Fibroblast of gingiva (primary cell): ENCODE data around the gene KCNH3.

Source experiments
- DNase-seq: peaks from one replicate; pipeline ENCODE4 v3.0.0-alpha.2; 2011; ENCODE audit warnings: low read depth

The KCNH3 gene

DNA sequence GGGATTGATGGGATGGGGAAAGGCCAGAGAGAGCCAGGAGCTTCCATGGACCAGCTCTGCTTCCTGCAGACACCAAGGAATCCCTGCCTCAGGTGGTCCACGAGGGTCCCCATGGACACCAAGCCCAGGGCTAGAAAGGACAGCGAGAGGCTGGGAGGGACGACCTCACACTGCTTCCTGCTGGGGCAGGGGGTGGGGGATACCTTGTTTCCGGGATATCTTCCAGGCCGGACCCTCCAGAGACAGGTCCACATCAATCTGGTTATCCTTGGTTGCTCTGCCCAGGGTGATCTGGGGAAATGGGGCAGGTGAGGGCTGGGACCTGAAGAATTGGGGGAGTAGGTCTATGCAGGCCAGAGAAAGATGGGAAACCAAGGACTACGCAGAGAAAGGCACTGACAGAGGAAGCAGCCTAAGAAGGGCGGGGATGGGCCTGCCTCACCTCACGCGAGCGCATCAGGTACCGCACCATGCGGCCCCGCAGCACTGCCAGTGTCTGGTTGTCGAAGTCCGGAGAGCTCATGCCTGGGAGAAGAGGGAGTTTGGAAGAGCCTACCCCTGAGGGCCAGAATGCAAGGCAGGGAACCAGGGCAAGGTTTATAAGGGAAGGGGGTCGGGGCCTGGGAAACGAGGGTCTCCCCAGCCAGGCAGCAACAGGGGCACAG lies 20.3 kb downstream of the KCNH3 start:
- DNase-seq = no peak

DNA sequence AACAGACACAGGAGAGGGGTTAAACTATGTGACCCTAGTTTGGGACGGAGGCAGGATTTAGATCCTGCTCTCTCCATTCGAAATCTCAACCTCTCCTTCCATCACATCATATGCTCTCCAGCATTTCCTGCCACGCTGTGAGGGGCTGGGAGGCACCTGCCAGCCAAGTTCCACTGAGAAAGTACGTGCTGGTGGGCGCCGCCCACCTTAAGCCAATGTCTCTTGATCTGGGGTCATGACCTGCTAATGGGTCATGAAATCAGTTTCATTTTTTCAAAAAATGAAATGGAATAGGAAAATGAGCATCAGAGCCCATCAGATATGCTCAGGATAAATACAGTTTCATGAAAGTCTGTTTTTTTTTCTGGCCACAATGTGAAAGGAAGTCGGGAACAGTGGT lies 21.9 kb downstream of the KCNH3 start:
- DNase-seq = no peak

DNA sequence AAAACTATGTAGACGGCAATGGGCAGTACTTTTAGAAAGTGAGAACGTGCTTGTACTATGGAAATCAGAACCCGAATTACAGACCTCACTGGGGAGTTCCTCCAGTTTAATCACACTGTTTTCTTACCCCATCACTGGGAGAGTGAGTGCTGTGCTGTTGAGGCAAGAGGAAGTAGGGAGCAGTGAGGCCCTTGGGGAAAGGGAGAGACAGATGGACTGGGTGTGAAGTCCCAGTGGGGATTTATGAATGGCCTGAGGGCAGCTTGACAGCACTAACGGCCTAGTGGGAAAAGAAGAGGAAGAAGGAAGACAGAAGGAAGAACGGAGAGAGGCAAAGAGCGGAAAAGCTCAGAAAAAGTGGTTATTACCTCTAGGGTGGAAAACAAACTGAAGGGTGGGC lies 23.4 kb downstream of the KCNH3 start:
- no peak for DNase-seq

- no peak for DNase-seq
These were observed 24.0 kb downstream of the KCNH3 start for GRCh38 chr12:49562831-49563230.

DNA sequence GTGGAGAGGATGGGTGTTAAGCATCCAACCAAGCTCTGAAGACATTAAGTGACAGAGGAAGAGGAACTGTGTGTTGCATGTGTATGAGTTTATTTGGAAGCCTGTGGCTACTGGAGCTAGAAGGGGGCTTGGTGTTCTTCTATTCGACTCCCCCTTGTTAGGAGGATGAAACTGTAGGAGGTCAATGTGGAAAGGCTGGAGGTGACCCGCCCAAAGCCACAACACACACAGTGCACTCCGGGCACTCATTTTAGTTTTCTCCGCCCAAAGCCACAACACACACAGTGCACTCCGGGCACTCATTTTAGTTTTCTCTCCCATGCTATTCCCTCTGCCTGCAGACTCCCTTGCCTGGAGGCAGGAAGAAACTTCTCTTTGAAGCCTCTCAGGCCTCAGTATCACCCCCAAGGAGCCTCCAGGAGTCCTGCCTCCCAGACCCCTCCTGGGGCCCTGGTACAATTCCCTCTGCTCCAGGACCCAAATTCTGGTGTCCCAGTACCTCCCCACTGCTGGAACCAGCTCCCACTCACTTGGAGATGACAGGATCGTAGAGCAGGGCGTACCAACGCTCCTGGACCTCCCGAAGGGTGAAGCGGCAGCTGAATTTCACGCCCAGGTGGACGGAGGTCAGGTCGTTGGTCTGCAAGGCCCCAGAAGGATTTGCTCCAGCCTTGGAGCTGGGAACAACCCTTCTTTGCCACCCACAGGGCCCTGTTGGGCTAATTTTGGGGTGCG lies 25.3 kb downstream of the KCNH3 start:
- DNase-seq = no peak

GRCh38 chr12:49564686-49565405 lies 26.0 kb downstream of the KCNH3 start:
- DNase-seq = no peak

DNA sequence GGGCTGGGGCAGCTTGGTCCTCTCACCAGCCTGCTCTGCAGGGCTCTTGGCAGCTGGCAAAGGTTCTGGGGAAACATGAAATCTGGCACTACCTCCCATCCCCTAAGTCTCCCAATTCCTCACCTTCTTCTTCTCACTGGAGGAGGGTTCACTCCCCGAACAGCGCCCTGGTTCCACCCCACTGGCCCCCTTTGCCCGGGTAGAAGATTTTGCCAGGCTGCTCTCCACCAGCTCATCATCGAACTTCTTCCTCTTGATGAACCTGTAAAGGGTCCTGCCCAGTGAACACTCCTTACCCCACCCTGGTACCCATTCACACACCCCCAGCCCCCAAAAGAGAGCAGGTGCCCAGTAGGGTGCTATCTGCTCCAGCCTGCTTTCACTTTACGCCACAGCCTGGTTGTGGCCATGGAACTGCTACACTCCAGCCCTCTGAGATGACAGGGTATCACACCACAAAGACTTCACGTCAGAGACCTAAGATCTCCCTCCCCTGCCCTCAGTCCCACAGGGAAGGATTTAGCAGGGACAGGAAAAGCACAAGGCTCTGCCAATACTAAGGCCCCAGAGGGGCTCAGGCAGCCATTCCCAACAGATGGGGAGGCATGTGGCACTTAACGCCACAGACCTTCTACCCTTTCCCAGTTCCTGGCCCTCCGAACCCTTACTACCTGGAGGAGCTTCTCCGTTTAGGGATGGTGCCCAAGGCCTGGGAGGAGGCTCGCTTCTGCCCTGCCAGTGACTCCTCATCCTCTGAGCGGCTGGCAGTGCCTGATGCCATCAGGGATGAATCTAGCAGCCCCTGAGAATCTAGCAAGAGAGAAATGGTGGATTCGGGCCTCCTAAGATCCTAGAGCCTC lies 26.8 kb downstream of the KCNH3 start:
- DNase-seq = no peak

GRCh38 chr12:49566361-49566760 lies 27.5 kb downstream of the KCNH3 start:
- DNase-seq = no peak

- no peak for DNase-seq
These were observed 28.4 kb downstream of the KCNH3 start for GRCh38 chr12:49567302-49567610.

DNA sequence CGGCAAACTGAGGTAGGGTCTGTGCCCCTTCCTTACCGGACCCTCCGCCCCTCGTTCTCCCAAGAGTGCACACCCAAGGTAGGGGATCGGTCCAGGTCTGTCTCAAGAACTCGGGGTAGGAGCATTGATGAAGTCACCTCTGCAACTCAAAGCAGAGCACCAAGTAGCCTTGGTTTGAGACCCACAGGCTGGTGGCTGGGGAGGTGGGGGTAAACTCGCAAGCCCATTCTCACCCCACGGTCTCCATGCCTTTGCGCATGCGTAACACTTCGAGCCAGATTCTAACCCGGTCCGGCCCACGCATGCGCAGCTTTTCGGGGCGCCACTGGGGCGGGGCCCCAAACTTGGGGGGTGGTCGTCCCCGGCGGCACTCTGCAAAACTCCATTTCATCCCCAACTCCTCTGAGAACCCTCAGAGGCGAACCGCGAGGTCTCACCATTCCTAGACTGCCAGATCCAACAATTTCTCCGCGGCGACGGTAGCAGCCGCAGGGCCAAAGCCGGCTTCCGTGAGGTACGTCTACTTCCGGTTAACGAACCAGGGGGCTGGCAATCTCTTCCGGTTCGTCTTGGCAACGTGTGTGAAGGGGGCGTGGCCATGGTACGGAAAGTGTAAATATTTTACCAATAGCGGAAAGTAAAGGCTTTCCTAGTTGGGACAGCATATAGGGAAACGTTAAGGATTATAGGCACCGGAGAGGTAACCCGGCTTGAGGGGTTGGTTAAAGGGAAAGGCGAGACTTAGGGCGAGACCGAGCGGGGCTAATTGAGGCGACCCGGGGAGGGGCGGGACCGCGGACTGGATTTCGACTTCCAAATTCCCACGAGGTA lies 29.0 kb downstream of the KCNH3 start, which contains the start of gene MCRS1:
TSS of gene MCRS1 (minus strand) at position 532 of the 831 bp plus-strand sequence. CDS start 1,411 bp downstream, outside the sequence.
- peak; percentile 89 for DNase-seq

GRCh38 chr12:49568442-49569162 lies 29.8 kb downstream of the KCNH3 start:
- DNase-seq = no peak

- no peak for DNase-seq
These were observed 38.9 kb downstream of the KCNH3 start for GRCh38 chr12:49577589-49578315.

DNA sequence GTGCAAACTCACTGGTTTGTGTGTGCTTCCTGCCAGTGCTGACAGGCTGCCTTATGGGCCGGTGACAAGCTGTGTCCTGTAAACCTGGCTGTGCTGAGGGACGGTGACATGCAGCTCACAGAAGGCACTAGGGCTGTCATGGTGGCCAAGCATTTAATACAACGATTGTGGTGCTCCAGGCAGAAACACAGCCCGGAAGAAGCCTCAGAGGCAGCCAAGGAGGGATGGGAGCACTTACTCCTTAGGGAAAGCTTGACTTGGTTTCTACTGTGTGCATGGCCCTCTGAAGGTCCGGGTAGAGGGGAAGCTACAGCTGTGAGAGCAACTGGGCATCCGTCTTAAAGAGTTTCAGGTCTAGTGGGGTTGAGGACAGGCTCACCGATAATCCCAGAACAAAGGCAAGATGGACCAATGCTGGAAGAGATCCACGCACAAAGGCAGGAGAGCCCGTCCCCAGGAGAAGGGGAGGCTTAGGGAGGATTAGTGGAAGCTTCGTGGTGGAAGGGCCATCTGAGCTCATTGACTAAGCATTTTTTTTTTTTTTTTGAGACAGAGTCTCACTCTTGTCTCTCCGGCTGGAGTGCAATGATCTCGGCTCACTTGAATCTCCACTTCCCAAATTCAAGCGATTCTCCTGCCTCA lies 39.8 kb downstream of the KCNH3 start:
- no peak for DNase-seq

GRCh38 chr12:49580572-49581535 lies 42.0 kb downstream of the KCNH3 start:
- DNase-seq = peak; percentile 63

GRCh38 chr12:49582201-49582600 lies 43.4 kb downstream of the KCNH3 start:
- no peak for DNase-seq

DNA sequence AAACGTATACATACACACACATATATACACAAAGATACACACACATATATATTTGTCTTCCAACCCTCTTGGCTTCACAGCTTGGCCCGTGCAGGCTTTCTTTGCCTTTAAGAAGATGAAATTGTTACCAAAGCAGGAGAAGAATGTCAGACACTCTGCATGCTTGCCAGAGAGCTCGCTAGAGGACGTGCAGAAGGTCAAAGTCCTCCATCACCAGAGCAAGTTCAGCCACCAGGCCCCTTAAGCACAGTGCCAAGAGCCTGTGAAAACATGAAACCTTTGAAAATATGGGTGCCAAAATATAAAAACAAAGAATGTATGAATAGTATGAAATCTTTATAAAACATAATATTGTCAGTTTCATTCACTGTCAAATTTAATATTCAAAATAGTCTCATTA lies 44.0 kb downstream of the KCNH3 start:
- DNase-seq = peak; percentile 22

- no peak for DNase-seq
These were observed 44.7 kb downstream of the KCNH3 start for GRCh38 chr12:49583366-49584094.

DNA sequence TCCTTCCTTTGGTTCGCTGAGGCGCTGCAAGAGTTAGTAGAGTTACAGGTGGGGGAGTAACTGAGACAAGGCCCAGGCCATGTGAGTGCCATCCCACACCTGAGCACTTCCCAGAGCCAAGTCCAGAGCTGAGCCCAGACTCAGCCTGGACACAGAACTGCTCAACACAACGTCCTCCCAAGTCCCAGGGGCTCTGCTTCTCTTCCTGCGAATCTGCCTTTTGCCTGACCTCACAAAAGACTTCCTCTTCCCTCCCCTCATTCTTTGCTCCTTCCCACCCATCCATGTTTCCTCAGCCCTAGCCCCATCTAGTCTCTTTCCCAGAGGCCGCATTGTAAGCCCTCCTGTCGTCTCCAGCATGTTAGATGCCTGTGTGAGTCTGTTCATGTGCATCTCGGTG lies 45.8 kb downstream of the KCNH3 start:
- DNase-seq = no peak
